ENCODE results near the gene MCC. TPM values are rescaled to one million over a fixed set of nuclear protein-coding genes. Genes with fewer than 3 reads are reported as not detected.

MCC gene
- total RNA-seq, 1 experiment from 2014 or later, result 0.41 TPM

DNA sequence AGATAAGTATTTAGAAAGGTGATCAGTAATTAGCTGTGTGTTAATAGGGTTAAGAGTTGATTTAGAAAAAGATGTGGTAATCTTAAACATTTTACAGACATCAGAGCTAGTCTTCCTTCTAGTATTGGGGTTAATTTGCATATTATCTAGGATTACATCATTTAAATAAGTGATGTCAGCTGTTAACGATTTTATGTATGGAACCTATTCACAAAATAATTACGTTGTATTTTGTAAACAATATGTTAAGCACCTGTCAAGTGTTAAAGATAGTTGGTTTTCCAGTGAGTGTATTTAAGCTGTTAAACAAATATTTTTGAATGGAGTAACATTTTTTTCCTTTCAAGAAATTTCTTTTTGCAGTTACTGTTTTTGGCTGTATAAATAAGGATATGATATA, 509.4 kb downstream of the MCC start:
- intact Hi-C loops (cut with micrococcal nuclease; ENCODE audit: unreplicated experiment), result no loop called here
- ATAC-seq (no peak), DNase-seq (ENCODE audit: low read depth, low spot score) (no peak)
- Histone ChIP-seq H3K27ac (ENCODE audit: low read length) (peak overlapping the region; percentile 98; the same call in 1 of the 2 replicates), H3K27me3 (ENCODE audit: control insufficient read depth, insufficient read depth, low read length) (no peaks in the 10 kb centered on the region), H3K36me3 (ENCODE audit: control insufficient read depth, insufficient read depth, low read length) (peaks cover 2% of the 10 kb centered on the region), H3K4me3 (ENCODE audit: low read depth in 2 of 2, low read length in 2 of 2) (peak overlapping the region; percentile 92 to 93; a peak in 3 of 4 replicates), H3K9me3 (ENCODE audit: control insufficient read depth, insufficient read depth, low read depth, low read length) (no peaks in the 10 kb centered on the region), H3K4me1 (ENCODE audit: control insufficient read depth, insufficient read depth, low read length) (peaks cover 35% of the 10 kb centered on the region)
- no TSS peak for BruUV-seq (replicated peaks)
- ChIA-PET POLR2A (interaction anchor here (0.7 kb wide), 1 partner anchor 347 kb away, joined by 3 read pairs; no protein-coding TSS in a partner anchor), CTCF (no interaction called here)
- in situ Hi-C loops (cut with HindIII; ENCODE audit: low pct_unique_long_range_greater_than_20kb, low sequenced_read_pairs), result no loop called here
- no peak for TF ChIP-seq POLR2AphosphoS5 (IDR thresholded peaks at IDR 0.05; ENCODE audit: low read depth, low read length)
- TF ChIP-seq, protein P1, sequence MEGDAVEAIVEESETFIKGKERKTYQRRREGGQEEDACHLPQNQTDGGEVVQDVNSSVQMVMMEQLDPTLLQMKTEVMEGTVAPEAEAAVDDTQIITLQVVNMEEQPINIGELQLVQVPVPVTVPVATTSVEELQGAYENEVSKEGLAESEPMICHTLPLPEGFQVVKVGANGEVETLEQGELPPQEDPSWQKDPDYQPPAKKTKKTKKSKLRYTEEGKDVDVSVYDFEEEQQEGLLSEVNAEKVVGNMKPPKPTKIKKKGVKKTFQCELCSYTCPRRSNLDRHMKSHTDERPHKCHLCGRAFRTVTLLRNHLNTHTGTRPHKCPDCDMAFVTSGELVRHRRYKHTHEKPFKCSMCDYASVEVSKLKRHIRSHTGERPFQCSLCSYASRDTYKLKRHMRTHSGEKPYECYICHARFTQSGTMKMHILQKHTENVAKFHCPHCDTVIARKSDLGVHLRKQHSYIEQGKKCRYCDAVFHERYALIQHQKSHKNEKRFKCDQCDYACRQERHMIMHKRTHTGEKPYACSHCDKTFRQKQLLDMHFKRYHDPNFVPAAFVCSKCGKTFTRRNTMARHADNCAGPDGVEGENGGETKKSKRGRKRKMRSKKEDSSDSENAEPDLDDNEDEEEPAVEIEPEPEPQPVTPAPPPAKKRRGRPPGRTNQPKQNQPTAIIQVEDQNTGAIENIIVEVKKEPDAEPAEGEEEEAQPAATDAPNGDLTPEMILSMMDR (IDR thresholded peaks at IDR 0.05), result no peak
- no peak for TF ChIP-seq TCF7L2 (IDR thresholded peaks at IDR 0.05; ENCODE audit: low read depth, low read length)
- no peak for TF ChIP-seq REST (IDR thresholded peaks at IDR 0.05; ENCODE audit: insufficient read depth in 1 of 2, low read depth in 2 of 2, low read length in 1 of 2)
- no peak for TF ChIP-seq SIN3A (IDR thresholded peaks at IDR 0.05; ENCODE audit: borderline replicate concordance, insufficient read depth, low read depth, low read length)

DNA sequence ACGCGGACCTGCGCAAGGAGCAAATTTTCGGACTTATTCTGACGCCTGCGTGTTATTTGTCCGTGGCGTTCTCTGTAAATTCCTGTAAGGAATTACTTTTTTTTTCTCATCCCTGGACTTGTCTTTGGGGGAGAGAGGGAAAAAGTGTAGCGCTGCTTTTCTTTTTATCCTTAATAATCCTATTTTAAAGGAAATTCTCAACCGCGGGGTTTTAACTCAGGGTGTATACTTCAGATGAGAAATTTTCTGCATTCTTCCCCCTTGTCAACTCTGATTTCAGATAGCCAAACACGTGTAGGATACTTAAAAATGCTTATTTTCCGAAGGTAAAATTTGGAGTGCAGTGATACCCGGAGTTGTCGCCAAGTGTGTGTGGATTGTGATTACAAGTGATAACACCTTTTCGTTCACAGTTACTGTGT, 510.8 kb downstream of the MCC start:
- TF ChIP-seq TCF7L2 (IDR thresholded peaks at IDR 0.05; ENCODE audit: low read depth, low read length), result no peak
- TF ChIP-seq REST (IDR thresholded peaks at IDR 0.05; ENCODE audit: insufficient read depth in 1 of 2, low read depth in 2 of 2, low read length in 1 of 2), result no peak
- TF ChIP-seq, protein P1 (IDR thresholded peaks at IDR 0.05), result no peak
- no peak for TF ChIP-seq SIN3A (IDR thresholded peaks at IDR 0.05; ENCODE audit: borderline replicate concordance, insufficient read depth, low read depth, low read length)
- TF ChIP-seq POLR2AphosphoS5 (IDR thresholded peaks at IDR 0.05; ENCODE audit: low read depth, low read length), result no peak
- ChIA-PET POLR2A (no interaction called here), CTCF (no interaction called here)
- intact Hi-C loops (cut with micrococcal nuclease; ENCODE audit: unreplicated experiment), result no loop called here
- Histone ChIP-seq H3K27ac (ENCODE audit: low read length) (peak overlapping the region; percentile 98), H3K36me3 (ENCODE audit: control insufficient read depth, insufficient read depth, low read length) (no peaks in the 10 kb centered on the region; the same call in none of the 2 replicates), H3K27me3 (ENCODE audit: control insufficient read depth, insufficient read depth, low read length) (no peaks in the 10 kb centered on the region), H3K4me1 (ENCODE audit: control insufficient read depth, insufficient read depth, low read length) (peaks cover 32% of the 10 kb centered on the region), H3K9me3 (ENCODE audit: control insufficient read depth, insufficient read depth, low read depth, low read length) (no peaks in the 10 kb centered on the region), H3K4me3 (ENCODE audit: low read depth in 2 of 2, low read length in 2 of 2) (peak overlapping the region; percentile 92 to 93)
- DNase-seq (ENCODE audit: low read depth, low spot score) (no peak), ATAC-seq (no peak)
- TSS peak; percentile 83 for BruUV-seq (replicated peaks)
- in situ Hi-C loops (cut with HindIII; ENCODE audit: low pct_unique_long_range_greater_than_20kb, low sequenced_read_pairs), result no loop called here

Measured in Panc1 (cell line).